Frontal cortex (tissue), 4 donors: ENCODE data around the gene ADAP1. TPM values are rescaled to one million over a fixed set of nuclear protein-coding genes. Genes with fewer than 3 reads are reported as not detected.
"Not testable (repeated sequence)": the region's sequence is repeated elsewhere in the genome, so short reads cannot be mapped to it uniquely, and the experiment has no call there.

Experiments
- DNase-seq, 2 donors: peaks; one replicate each; pipeline ENCODE4 v3.0.0; 2012; ENCODE audit warnings: low spot score in 2 of 2
- FAIRE-seq: peaks from 2 replicates; lab custom pipeline; 2012; peaks lifted over from hg19 to GRCh38; lab: Jason Lieb, UNC
- total RNA-seq: library from RNA; depleted of rRNA; stranded (reverse); fragments of >200 nt; gene quantifications from one replicate; pipeline ENCODE4 v1.2.3, GENCODE V29; 2014
- donor health status: control.
- donor health status: control.
- donor health status: control.

The ADAP1 gene
- total RNA-seq, 1 donor from 2014 or later, result 33.8 TPM

DNA sequence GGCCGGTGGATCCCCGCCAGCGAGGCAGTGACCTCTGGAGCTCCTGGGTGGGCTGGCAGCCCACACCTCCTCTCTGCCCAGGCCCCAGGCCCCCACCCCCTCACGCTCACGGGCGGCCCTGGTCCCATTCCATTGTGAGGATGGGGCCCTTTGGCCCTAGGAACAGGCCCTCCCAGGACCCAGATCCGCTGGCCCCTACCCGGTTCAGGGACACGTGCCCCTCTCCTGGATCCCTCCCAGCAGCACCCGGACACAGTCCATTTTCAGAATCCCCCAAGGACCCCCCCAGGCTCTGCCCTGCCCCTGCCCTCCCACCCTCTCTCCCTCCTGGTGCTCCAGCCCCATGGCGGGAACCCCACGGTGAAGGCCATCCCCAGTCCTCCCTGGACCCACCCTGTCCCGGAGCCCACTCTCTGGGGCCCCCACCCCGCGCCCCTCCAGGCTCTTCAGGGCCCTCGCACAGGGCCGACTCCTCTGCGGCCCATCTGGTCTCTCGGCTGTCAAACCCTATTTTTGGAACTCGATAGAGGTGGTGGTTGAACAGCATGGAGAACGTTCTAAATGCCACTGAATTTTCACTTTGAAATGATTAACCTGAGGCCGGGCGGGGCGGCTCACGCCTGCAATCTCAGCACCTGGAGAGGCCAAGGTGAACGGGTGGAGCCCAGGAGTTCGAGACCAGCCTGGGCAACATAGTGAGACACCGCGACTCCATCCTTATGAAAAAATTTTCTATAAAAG, 8.1 kb downstream of the ADAP1 start:
- DNase-seq, result no peak
- no peak for FAIRE-seq

DNA sequence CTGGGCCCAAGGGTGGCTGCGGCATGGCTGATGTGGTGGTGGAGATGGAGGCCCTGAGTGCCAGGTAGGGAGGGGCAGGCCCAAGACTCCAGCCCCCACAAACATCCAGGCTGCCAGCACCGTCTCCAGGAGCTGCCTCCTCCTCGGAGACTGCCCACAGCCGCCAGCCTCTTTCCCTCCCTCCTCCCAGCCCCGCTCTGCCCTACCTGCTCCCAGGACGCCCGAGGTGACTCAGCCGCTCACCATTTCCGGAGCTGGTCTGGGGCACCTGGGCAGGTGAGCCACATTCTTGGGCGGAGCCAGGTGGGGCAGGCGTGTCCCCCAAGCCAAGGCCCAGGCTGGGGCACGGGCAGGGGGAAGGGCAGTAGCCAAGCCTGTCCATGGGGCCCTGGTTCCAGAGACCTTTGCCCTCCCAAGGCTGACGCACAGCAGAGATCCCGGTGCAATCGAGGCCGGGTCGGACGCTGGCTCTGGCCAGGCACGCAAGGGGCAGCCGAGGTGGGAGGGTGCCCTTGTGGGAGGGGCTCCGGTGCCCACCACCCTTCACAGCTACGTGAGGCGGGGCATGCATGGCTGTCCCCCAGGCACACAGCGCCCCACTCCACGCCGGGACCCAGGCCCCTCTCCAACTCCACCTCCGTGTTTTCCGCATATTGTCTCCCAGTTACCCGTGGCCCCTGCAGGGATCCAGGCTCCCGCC, 8.8 kb downstream of the ADAP1 start:
- no peak for FAIRE-seq
- no peak for DNase-seq

DNA sequence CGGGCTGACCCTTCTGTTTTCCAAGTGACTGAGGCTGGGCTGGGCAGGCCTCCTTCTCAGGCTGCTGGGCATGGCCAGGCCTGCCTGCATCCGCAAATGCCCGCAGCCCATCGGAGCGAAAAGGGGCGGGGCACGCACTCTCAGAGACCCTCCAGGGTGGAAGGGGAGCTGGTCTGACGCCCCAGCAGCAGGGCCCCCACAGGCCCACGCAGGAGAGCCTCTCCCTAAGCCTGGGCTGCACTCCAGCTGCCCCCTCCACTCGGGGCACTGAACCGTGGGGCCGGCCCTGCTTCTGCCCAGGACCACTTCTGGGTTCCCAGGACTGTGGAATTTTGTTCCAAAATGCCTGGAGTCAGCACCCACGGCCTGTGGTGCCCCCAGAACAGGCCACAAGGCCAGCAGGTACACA, 9.3 kb downstream of the ADAP1 start:
- DNase-seq (no peak), FAIRE-seq (no peak)

DNA sequence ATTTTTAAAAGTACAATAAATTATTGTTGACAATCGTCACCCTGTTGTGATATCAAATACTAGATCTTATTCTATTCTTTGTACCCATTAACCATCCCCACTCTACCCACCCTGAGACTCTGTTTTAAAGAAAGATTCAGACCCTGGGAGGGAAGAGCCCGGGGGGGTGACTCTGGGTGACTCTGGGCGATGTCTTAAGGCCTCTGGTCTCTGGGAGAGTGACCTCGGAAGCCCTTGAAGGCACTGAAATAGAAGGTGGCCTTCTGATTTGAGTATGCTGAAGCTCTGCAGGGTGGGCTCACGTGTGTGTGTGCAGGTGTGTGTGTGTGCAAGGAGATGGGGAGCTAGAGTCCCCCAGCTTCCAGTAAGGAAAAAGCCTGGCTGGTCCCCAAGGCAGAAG, 9.7 kb downstream of the ADAP1 start:
- DNase-seq (no peak), FAIRE-seq (no peak)

DNA sequence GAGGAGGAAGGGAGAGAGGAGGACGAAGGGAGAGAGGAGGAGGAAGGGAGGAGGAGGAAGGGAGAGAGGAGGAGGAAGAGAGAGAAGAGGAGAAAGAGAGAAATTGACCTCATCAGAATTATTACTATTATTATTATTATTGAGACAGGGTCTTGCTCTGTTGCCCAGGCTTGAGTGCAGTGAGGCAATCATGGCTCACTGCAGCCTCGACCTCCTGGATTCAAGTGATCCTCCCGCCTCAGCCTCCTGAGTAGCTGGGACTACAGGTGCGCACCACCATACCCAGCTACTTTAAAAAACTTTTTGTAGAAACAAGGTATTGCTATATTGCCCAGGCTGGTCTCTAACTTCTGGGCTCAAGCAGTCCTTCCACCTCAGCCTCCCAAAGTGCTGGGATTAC, 10.7 kb downstream of the ADAP1 start:
- not testable (repeated sequence) for DNase-seq, FAIRE-seq

DNA sequence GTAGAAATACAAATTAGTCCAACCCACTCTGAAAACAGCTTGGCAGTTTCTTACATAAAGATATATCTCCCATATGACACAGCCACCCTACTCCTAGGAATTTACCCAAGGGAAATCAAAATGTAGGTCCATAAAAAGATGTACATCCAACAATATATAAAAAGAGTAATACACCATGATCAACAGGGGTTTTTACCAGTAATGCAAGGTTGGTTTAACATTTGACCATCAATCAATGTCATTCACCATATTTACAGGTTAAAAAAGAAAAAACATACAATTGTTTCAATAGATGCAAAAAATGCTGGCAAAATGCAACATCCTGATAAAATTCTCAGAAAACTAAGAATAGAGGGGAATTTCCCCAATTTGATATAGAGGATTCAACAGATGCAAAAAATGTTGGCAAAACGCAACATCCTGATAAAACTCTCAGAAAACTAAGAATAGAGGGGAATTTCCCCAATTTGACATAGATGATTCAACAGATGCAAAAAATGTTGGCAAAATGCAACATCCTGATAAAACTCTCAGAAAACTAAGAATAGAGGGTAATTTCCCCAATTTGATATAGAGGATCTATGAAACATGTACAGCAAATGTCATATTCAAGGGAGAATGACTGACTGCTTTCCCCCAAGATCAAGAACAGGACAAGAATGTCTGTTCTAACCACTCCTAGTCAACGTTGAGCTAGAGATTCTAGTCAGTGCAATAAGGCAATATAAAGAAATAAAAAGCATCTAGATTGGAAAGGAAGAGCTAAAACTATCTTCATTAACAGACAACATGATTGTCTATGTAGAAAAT, 13.7 kb downstream of the ADAP1 start:
- no peak for DNase-seq
- FAIRE-seq, result no peak

DNA sequence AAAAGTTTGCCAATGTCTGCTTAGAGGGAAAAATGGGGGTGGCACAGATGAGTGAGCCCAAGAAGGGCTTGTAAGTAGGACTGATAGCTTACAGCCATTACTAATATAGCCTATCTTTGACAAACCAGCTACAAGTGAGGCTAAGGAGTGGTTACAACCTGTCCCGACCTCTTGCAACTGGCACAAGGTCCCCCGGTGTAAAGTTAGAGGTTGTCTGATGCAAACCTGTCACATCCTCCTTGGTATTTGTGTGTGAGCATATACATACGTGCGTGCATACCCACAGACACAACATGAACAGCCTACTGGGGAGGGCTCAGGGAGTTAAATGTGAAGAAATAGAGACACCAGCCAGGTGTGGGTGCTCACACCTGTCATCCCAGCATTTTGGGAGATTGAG, 14.6 kb downstream of the ADAP1 start:
- DNase-seq (no peak), FAIRE-seq (no peak)

DNA sequence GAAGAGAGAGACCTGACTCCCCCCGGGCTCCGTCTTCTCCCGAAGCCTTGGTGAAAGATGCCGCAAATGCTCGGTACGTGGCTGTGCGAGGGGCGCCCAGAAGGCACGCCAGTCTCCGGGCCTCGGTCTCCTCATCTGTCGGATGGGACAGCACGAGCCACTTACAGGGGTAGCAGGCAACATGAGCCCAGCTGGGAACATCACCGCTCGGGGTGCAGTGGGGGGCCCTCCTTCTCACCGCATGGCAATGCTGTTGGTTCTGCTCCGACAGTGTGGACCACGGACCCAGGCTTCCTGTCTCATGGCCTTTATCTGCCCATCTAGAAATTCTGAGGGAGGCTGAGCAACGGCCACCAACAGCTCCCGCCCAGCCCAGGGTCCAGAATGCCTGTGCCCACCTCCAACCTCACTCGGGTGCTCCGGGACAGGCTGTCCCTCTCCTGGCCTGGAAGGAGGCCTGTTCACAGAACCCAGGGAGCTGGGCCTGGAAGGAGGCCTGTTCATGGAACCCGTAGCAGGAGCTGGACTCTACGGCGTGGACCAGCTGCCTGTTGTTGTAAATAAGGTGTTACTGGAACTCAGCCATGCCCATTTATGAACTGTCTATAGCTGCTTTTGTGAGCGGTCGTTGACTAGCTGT, 15.8 kb downstream of the ADAP1 start:
- FAIRE-seq, result no peak
- no peak for DNase-seq

DNA sequence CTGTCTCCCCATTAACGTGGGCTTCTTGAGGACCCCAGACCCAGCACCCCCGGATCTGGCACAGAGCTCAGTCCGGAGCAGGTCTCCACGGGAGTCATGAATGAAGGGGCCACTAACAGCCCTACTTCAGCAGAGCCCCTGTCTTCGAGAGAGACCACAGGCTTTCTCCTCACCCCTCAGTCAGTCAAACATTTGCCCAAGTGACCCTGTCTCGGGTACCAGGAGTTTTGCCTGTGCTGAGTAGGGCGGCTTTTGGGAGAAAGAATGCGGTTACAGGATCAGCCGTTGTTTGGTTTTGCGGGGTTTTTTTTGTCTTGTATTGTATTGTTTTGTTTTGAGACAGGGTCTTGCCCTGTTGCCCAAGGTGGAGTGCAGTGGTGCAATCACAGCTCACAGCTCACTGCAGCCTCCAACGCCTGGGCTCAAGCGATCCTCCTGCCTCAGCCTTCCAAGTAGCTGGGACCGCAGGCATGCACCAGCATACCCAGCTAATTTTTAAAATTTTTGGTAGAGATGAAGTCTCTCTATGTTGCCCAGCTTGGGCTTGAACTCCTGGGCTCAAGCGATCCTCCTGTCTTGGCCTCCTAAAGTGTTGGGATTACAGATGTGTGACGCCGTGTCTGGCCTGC, 16.5 kb downstream of the ADAP1 start:
- FAIRE-seq (no peak), DNase-seq (no peak)

DNA sequence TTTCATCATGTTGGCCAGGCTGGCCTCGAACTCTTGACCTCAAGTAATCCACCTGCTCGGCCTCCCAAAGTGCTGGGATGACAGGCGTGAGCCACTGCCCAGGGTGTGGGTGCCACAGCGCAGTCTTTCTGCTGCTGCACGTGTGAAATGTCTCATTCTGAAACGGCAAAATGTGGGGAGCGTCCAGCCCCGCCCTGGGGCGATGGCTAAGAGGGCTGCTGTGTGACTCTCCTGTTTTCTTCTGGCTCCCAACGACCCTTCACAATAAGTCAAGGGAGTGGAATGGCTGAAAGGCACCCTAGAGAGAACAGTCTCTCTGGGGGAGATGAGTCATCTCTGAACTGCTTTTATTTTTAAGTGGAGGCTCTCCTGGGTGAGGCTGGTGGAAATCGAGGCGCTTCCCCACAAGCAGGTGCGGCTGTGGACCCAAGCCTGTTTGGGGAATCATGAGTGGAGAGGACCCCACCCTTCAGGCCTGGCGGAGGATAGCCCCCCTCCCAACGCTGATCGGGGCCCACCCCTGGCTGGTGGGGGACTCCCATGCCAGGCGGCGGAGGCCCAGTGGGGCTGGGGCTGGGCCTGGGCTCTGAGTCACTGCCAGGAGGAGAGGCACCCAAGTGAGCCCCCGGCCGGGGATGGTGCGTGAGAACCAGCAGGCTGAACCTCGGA, 18.0 kb downstream of the ADAP1 start:
- FAIRE-seq (no peak), DNase-seq (no peak)

DNA sequence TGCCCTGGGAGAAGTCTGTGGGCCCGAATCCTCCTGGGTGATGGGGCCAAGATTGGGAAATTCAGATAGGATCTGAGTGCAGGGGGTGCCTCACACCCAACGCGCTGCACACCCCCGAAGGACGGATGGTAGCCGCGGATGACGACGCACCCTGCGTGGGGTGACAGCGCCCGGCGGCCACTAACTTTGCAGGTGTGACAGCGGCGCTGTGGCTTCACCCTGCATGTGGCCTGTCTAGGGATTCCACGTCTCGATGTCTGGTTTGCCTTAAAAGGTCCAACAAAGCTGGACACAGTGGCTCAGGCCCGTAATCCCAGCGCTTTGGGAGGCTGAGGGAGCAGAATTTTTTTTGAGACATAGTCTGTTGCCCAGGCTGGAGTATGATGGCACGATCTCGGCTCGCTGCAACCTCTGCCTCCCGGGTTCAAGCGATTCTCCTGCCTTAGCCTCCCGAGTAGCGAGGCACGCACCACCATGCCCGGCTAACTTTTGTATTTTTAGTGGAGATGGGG, 18.6 kb downstream of the ADAP1 start:
- DNase-seq (no peak), FAIRE-seq (no peak)

DNA sequence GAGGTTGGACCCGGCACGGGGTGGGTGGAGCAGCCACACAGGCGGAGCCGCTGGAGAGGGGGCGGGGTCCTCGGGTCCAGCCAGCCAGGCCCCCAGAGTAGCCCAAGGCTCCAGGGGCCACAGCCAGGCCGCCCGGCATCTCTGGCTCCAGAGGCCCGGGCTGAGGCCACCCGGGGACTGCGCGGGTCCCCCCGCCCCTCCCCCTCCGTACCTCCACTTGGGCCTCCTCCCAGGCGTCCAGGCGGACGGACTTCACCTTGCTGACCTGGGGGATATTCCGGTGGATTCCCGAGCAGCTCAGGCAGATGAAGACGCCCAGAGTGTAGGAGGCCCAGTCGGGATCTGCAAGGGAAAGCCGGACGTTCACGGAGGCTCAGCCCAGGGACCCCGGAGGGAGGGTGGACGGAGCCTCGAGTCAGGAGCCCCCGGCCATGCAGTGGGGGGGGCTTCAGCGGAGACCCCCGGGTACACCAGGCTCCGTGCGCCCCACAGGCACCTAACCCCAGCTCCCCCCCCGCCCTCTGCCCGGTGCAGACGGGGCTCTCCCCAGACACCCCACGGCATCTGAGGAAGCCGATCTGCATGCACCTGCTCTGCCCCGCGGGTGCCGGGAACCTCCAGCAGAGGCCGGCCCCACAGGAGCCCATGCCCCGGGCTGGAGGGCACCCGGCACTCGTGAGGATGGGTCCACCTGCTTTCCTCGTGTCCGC, 19.2 kb downstream of the ADAP1 start:
- DNase-seq (no peak), FAIRE-seq (no peak)

DNA sequence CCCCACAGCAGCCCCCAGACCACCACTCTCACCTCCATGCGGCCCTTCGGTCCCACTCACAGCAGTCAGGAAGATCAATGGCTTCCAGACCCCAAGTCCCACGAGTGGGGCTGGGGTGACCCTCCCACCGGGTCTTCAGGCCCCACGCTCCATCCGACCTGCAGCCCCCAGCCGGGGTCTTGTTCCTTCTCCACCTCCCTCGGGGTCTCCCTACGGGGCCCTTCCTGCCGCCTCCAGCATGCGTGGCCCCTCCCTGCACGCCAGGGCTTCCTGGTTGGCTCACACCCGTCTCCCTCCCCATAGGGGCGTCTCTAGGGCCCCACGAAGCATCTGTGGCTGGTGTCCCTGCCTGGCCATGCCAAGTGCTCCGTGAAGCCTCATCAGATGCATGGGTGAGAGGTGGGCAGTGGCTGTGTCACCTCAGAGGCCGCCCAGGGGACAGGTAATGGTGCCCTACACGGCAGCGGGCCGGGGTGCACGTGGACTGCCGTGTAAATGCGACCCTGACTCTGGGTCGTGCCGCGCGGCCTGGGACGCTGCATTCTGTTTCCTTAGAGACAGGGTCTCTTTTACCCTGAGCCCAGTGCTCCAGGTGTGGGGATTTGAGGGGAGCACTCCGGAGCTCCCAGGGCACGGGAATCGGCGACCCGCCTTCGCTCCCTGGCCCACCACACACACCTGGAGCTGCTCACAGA, 19.9 kb downstream of the ADAP1 start:
- FAIRE-seq, result no peak
- no peak for DNase-seq

DNA sequence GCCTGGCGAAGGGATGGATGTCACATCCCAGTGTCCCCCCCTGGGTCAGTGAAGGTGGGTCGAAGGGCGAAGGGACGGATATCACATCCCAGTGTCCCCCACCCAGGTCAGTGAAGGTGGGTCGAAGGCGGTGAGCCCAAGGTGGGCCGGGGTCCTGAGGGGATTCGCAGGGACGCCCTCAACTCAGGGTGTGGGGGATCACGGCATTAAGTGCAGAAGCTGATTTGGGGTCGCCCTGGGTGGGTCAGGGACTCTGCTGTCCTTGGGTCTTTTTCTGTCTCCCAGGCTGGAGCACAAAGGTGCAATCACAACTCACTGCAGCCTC, 21.9 kb downstream of the ADAP1 start:
- FAIRE-seq, result no peak
- no peak for DNase-seq

DNA sequence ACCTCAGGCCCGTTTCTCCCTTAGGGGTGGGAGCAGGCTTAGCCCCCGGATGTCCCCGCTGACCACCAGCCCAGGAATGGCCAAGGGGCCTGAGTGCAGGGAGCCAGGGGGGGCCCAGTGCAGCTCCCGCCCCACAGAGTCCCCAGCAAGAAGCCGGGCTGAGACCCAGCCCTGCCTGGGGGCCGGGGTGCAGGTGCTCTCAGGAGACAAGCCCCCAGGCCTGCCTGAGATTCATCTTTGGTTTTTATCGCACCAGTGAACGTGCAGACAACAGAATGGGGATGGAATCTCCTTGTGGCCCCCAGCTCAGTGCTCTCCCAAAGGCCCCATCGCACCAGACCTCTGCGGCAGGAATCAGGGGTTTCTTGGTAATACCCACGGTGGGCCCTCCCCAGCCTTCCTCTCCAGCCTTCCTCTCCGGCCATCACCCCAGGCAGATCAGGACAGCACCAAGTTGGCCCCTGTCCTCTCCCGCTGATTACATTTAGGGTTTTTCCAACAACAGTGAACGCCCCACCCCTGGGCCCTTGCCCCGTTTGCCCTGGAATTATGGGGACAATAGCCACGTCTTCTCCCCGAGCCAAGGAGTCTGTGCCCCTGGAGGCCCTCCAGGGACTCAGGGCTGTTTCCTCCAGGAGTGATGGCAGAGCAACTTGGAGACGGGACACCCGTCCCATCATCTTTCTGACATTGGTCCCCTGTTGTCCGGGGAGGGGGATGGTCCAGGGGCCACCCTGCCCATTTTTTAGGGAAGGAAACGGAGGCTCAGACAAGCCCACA, 22.4 kb downstream of the ADAP1 start:
- no peak for FAIRE-seq

DNA sequence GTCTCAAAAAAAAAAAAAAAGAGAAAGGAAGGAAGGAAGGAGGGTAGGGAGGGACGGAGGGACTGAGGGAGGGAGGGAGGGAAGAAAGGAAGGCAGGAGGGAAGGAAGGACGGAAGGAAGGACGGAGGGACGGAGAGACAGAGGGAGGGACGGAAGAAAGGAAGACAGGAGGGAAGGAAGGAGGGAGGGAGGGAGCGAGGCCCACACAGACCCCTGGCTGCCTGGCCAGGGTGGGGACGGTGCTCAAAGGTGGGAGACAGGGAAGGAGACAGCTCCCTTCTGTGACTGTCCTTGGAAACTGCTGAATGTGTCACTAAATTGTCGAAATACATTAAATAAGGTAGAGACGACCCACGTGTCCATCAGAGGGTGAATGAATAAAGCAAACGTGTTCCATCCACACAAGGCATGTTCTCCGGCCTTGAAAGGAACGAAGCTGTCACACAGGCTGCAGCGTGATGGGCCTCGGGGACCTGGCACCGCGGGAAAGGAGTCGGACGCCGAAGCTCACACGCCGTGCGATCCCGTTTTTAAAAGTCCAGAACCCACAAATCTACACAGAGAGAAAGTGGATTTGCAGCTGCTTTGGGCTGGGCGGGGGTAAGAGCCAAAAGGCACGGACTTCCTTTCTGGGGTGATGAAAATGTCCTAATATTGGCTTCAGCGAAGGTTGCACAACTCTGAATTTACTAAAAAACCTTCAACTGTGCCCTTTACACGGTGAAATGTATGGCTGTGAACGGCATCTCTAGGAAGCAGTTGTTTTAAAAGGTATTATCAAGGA, 23.3 kb downstream of the ADAP1 start:
- DNase-seq, result no peak
- no peak for FAIRE-seq

More for the DNA sequence above, 22.4 kb downstream of the ADAP1 start:
- no peak for DNase-seq

DNA sequence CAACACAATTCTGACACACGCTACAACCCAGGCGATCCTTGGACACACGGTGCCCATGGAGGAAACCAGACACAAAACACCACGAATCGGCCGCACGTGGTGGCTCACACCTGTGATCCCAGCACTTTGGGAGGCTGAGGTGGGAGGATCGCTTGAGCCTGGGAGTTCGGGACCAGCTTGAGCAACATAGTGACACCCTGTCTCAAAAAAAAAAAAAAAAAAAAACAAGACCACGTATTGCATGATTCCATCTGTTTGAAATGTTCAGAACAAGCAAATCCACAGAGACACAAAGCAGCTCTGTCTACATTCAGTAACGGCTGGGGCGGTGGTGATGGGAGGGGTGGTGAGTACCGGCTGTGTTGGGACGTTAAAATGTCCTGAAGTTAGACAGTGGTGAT, 25.2 kb downstream of the ADAP1 start:
- no peak for FAIRE-seq
- no peak for DNase-seq
